ENCODE measurements around the gene PDE4D. TPM values are rescaled to one million over a fixed set of nuclear protein-coding genes. Genes with fewer than 3 reads are reported as not detected.
A peak's percentile ranks its signal among the peaks of the same experiment; 100 is the strongest.

Gene PDE4D
- total RNA-seq (2014; rRNA removed; shearing (Covaris generic)): 14.6 and 17.2 TPM in 2 replicates

DNA sequence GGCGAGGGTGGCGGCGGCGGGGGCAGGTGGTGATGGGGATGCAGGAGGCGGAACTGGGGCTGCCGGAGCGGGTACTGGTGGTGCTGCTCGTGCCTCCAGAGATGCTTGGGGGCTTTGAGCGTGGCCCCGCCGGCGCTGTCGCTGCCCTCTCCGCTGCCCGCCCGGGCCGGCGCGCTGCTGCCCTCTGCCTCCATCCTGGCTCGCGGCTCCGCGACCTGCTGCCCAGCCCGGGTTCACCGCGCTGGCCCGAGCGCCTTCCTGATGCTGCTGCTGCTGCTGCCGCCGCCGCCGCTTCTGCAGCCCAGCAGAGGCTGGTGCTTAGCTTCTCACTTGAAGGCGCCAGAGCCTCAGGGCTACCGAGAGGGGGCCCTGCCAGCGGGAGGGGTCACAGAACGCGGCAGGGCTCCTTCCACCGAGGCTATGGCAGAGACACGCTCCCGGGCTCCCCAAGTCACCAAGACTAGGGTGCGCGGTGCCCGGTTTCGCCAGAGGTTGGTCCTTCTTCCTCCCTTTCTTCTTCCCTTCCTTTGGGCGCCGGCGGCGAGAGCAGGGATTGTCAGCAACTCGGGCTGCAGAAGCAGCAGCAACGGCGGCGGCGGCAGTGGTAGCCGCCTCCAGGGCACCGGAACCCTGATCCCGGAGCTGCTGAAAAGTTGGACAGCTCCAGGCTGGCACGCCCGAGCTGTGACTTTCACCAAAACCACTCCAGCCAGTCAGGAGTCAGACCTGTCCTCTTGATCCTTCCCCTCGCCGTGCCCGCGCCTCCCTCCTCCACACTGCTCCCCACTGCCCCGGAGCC lies at the start of gene PDE4D:
Gene PDE4D, minus strand, starts transcription at position 298 of the 799 bp plus-strand sequence.
- DNase-seq (ENCODE audit: low read depth): peak; percentile 67

DNA sequence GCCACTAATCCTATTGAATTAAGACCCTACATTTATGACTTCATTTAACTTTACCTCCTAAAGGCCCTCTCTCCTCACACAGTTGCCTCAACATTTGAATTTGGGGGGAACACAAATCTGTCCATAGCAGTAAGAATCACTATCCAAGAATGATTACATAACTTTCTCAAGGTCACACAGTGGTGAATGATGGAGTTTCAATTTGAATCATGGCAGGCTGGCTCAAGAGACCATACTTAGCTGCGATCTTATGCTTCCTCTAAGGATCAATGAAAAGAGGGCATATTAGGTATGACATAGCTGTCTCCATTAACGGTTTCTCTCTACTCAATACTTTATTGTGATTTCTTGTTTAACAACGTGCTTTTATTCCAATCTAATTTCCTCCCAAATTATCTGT lies 44.1 kb upstream of the PDE4D start:
- DNase-seq (ENCODE audit: low read depth): no peak

DNA sequence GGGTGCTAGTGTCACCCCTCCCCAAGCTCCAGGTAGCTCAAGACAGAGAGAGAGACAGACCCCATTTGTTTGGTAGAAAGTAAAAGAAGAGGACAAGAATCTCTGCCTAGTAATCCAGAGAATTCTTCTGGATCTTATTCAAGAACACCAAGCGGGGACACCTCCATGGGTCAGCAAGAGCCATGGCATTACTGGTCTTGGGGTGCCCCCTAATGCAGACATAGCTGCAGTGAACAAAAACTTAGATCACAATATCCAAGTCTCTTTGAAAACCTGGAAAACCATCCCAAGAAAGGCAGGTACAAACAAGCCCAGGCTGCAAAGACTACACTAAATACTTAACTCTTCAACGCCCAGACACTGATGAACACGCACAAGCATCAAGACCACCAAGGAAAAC lies 29.9 kb upstream of the PDE4D start:
- DNase-seq (ENCODE audit: low read depth): peak; percentile 35

DNA sequence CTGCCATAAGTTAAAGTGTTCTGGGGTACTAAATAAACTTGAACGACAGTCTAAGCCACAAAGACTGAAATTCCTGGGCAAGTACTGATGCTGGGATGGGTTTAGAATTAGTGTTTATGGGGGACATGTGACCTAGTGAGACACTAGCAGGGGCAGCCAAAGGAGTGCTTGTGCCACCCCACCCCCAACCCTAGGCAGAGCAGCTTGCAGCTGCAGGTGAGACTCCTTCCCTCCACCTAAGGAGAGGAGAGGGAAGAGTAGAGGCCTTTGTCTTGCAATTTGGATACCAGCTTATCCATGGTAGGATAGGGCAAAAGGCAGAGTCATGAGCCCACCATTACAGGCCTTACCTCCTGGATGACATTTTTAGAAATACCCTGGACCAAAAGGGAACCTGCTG lies 28.7 kb upstream of the PDE4D start:
- no peak for DNase-seq (ENCODE audit: low read depth)

DNA sequence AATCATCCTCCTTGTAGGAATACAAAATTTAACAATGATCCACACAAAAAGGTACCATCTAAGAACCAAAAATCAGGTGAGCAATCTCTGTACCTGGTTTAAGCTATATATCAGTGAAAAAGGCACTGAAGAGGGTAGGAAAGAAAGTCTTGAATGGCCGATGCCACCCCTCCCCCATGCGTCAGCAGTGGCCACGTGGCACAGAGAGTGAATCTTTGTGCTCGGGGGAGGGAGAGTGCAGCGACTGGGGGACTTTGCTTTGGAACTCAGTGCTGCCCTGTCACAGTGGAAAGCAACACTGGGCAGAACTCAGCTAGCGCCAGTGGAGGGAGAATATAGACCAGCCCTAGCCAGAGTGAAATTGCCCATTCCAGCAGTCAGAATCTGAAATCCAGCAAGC lies 28.3 kb upstream of the PDE4D start:
- DNase-seq (ENCODE audit: low read depth): no peak

DNA sequence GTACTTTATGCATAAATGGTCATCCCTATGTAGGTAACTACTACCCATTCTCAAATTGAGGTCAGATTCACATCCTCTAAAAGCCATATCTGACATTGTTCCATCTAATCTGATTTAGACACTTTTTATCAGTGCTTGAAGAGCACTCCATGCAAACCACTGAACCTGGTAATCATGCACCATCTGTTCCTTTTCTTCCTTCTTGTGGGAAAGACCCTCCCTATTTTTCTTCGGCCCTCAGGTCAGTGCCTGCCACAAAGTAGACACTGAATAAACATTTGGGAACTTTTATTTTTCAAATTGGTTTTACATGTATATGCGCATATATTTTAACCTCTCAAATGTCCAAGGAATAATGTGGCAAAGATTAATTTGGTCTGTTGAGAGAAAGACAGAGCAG lies 26.0 kb upstream of the PDE4D start:
- DNase-seq (ENCODE audit: low read depth): no peak

DNA sequence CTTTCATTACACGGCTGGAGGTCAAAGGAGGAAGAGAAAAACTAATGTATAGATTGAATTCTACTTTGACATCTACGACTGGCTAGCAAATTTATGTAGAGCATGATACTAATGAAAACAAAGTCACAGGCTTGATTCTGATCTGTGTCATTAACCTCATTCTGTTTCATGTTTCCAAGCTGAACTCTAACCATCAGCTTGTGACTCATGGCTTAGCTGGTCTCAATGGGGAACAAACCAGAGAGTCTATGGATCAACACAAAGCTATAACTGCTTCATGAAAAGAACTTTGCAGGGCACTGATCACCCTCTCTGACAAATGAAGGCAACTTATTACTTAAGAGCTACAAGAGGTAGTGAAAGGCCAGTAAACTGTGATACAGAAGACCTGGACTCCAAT lies 23.6 kb upstream of the PDE4D start:
- peak; percentile 3 for DNase-seq (ENCODE audit: low read depth)

DNA sequence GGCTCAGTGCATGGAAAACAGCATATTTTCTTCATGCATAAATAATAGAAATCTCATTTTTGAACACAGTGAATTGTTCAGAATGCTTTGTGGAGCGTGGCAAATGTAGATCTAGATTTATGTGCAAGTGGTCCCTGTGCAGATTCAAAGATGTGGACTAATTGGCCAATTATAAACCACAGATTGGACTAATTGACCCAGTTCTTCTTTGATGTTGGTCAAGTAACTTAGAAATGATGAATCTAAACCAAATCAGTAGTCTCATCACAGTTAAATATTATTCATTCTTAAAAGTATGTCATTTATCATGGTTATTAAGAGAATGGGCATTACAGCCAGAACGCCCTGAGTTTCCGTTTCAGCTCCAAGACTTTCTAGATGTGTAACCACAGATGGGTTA lies 11.7 kb upstream of the PDE4D start:
- no peak for DNase-seq (ENCODE audit: low read depth)

DNA sequence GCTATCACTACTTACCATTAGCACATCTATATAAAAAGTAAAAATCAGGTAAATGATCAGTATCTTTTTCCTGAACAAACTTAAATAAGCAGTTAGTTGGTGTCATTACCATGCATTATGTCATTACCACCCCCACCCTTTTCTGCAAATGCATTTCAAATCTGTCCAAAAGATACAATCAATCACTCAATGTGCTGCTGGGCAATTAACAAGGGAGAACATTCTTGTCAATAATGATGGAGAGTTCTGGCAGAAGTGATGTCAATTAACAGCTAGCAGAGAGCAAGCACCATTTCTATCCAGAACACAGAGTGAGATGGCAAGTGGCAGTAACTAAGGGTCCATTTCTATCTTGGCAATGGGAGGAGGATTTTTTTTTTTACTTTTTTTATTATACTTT lies 3.5 kb upstream of the PDE4D start:
- no peak for DNase-seq (ENCODE audit: low read depth)

DNA sequence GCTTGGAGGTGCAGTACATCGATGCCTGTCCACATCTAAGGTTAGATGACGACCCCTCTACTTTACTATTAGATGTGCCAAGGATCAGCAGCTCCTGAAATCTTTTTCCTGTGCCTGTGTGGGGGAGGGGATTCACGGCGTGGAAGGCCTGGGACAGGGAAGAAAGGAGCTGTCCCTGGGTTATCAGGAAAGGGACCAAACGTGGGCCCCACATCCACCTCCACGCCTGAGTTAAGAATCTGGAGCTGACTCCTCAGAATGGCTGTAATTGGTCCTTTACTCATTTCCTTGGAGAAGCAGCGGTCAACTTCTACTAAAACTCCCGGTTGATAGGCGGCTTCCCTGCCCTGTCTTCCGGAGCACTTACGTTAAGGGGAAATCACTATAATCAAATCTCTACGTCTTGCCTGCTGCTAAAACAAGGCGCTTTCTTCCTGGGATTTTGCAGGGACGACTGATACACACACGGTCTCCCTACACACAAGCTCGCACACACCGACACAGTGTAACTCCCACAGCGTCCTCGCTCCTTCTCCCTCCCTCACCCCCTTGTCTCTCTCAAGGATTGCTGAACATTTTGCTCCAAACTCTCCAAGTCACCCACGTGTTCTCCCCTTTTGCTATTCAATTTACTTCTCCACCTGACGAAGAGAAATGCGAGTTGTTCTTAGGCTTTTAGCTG lies 1.4 kb downstream of the PDE4D start:
- DNase-seq (ENCODE audit: low read depth): no peak

DNA sequence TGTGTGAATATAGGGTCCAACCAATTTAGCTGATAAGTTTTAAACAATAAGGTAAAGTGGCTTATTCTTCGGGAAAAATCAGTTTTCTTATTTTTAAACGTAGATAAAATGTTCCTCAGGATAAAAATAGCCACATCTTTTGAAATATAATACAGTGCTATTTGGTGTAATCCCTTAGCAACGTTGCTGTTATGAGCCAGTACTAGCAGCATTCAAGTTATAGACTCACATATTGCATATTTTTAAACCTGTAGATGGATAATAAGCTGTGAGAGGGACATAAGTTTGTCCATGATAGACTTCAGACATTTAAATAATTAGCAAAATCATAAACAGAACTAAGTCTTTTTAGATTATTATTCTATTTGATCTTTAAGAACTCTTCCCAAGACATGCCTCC lies 6.3 kb downstream of the PDE4D start:
- DNase-seq (ENCODE audit: low read depth): no peak

DNA sequence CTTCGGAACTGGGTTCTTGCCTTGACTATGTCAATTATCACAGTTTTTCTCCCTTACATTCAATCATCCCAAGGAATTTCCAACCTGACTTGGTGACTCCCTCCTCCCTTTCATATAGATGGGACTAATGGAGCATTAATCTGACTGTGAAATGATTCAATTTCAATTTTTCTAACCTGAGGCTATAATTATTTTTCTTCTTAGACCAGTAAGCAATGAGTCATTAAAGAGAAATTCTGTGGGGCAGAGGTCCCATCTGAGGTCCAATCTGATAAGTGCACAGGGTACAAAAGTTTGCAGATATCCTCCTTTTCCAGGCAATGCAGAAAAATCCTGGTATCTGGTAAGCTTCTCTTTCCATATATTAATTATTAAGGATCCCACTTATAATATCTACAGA lies 18.9 kb downstream of the PDE4D start:
- peak; percentile 68 for DNase-seq (ENCODE audit: low read depth)

DNA sequence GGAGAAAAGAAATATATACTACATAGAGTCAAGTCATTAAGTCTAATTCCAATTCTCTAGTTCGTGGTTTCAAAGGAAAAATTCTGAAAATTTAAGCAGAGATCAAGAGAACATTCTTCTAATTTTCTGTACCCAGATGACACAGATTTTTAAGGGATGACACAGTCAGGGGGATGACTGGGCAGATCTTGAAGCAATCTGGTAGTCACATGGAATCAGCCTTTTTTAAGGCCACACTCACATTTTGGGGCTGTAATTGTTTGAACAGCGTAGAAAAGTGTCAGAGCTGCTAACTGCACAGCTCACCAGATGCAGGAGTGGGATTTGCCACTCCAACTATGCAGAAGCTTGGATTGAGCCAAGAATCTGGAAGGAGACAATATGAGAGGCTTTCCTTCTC lies 20.4 kb downstream of the PDE4D start:
- peak; percentile 77 for DNase-seq (ENCODE audit: low read depth)

DNA sequence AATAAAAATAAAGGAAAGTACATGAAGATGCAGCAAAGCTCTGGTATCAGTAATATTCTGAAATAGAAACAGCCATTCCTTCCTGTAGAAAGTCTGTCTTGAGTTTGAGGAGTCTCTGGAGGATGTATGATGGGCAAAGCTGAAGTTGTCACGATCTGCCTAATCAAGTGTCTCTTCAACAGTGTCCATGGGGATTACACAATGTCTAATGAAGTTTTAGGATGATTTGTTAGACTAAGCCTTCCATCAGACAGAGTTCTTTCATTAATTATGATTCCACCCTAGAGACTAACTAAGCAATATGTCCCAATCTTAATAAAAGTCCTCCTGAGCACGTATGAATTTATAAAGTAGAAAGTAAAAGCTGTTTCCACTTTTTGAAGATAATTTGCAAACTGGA lies 26.9 kb downstream of the PDE4D start:
- DNase-seq (ENCODE audit: low read depth): no peak

DNA sequence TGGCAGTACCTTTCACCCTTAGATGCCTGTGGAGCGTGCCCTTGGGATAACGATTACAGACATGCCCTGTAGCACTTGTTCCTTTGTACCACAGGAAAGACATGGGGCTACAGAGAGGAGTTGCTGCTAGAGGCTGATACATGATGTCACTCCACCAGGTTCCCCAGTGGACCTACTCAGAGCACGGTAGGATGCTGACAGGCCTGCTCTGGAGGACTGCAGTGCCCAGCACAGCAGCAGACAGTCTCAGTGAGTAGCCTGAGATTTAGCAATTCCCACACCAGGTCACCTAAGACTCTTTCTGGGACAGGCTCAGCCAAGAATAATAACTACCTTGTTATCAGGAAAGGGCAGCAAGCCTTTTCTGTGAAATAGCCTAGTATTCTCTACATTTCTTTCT lies 28.8 kb downstream of the PDE4D start:
- DNase-seq (ENCODE audit: low read depth): no peak

DNA sequence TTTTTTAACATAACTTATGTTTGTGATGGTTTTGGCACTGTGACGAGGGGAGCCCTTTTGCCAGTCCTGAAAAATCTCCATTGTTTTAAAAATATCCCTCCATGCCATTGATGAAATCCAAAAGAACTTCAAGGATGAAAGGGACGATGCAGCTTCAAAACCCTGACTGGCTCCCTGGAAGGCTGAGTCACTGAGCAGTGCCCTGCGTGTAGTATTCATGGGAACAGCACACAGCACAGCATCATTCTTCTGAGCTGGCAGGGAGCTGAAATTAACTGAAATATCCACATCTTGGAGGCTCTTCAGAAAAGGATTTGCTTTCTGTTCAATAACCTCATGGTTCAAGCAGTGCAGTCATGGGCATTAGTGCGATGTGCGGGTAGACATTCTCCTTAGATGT lies 29.7 kb downstream of the PDE4D start:
- peak; percentile 17 for DNase-seq (ENCODE audit: low read depth)

DNA sequence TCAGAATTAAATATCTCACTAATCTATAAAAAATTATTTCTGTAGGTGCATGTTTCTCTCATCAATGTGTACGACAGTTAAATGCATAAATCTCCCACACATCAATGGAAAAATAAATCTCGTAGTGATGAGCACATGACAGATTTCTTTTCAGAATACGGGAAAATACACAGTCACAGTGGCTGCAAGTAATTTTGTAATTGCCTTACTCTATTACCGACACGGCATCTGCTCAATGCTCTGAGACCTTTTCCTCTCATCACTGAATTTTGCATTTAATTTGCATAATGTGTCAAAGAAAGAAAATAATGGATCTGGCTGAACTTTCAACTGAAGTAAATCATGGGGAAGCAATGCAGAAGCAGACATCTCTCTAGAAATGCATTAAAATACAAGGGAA lies 37.2 kb downstream of the PDE4D start:
- no peak for DNase-seq (ENCODE audit: low read depth)

DNA sequence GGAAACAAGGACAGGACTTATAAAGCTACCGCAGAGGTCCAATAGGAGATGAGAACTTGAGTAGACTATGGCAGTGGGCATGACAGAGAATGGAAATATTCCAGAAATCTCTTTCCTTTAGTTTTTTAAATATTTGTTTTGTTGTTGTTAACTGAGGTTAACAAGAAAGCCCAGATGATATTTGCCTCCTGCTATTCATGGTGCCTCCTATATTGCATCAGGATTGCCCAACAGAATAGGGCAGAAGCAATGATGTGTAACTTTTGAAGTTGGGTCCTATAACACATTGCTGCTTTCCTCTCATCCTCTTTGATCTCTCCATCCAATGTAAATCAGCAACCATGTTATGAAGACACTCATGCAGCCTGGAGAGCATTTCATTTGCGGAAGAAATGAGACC lies 42.8 kb downstream of the PDE4D start:
- DNase-seq (ENCODE audit: low read depth): no peak

DNA sequence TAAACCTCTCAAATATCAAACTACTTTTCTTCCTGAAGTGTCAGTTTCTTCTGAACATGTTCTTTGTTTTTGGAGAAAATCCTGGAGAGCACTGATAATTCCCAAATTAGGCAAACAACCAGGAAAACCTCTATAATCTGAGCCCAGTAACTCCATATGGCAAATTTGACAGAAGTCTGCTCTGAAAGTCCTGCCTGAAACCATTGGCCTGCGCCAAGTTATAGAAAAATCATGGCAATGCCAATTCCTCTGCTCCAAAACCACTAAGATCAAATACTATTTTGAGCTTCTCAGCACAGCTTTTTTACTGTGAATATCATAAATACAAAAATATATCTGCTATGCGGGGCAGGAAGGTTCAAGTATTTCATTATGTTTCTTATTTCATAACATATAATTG lies 45.9 kb downstream of the PDE4D start:
- DNase-seq (ENCODE audit: low read depth): no peak

DNA sequence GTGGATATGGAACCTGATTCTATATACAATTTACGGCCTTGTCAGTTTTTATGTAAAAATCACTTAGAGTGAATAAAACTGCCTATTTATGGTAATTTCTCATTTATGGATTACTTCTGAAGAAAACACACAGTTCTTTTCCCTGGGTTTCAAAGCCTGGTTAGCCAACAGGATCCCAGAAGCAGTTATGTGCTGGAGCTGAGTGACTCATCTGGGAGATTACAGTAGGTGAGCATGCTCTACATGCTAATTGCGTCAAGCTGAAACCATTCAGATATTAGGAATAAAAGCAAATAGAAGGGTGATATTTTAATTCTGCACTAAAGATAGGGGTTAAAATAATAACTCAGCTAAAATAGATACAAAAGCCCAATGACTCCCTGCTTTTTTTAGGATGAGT lies 47.8 kb downstream of the PDE4D start:
- DNase-seq (ENCODE audit: low read depth): peak; percentile 35

DNA sequence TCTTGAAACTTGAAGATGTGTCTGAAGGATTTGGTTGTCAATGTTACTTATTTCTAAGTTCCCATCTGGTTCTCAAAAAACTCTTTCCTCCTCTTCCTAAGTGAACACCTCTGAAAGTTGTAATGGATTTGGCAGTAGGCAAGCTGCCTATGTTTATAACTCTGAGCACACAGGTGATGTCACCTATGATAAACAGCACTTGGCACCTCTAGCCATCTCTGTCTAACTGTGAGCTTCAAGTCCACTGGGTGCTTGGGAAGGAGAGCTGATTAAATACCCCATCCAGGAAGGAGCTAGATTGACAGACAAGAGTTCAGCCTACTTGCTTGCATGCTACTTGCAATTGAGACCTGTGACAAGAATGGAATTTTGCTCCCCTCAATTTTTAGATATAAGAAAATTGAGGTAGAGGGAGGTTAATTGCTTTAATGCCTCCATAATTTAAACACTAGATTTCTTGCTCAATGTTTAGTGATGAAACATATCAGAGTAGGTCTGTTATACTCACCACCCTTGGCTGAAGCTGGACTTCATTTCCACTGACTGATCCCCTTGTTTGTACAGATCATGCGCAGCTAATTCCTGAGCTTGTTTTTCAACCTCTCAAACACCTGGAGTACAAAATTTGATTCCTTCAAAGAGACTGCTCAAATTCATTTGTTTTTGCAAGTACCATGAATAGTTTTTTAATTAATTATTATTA lies 49.9 kb downstream of the PDE4D start:
- no peak for DNase-seq (ENCODE audit: low read depth)

DNA sequence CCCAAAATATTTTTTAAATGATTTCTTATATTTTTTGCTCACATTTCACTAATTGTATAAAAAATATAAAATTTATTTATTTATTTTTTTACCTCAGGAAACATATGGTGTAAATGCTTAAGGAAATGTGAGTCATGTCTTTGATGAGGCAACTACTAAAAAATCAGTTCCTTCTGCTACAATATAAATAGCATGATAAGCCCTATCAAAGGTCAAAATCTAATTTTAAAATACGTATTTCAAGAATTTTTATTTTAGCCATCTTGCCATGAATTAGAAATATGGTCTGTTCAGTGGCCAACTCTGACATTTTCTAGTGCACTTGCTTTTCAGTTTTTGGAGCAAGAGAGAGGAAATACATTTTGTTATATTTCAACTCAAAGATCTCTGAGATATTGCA lies 50.5 kb downstream of the PDE4D start:
- peak; percentile 43 for DNase-seq (ENCODE audit: low read depth)

DNA sequence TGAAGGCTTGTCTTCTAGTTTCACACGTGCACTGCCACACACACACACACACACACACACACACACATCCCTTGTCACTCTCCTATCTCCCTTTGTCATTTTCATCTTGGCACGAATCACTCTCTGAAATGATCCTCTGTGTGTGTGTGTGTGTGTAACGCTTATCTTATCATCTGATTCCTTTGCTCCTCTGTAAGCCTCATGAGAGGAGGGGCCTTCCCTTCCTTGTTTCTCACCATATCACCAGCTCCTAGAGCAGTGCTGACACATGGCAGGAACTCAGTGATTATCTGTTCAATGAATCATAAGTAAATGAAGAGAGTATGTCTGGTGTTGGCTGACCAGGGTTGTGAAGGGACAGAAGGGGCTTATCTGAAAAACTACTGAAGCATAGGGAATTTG lies 53.3 kb downstream of the PDE4D start:
- DNase-seq (ENCODE audit: low read depth): peak; percentile 92

Measured in RPMI7951 (cell line).